Central memory CD8-positive, alpha-beta T cell (primary cell): ENCODE measurements around the gene MRPS12.
"Not testable (repeated sequence)": the region's sequence is repeated elsewhere in the genome, so short reads cannot be mapped to it uniquely, and the experiment has no call there.

ENCODE experiments used
- ATAC-seq: fragments of 150-1000 bp; cut with Tn5 transposase; replicated peaks from 2 replicates; pipeline ENCODE4 v1.10.0; 2022; ENCODE audit warnings: mild to moderate bottlenecking, moderate FRiP score, moderate number of reproducible peaks; ENCODE audit not compliant: poor library complexity, severe bottlenecking; ENCODE audit errors: extremely low read depth
- DNase-seq, 2 donors: peaks; one replicate each; pipeline ENCODE4 v3.0.0; 2021; ENCODE audit warnings: low spot score in 2 of 2
- H3K27ac Mint-ChIP-seq: one replicate; pipeline ENCODE4 v1.8.0; 2022; ENCODE audit warnings: low read depth, mild to moderate bottlenecking, moderate library complexity, mixed read lengths
- H3K27me3 Mint-ChIP-seq: one replicate; pipeline ENCODE4 v1.8.0; 2022; ENCODE audit warnings: mixed read lengths
- H3K36me3 Mint-ChIP-seq: one replicate; pipeline ENCODE4 v1.8.0; 2022; ENCODE audit warnings: mild to moderate bottlenecking, moderate library complexity, mixed read lengths; ENCODE audit not compliant: insufficient read depth
- H3K4me1 Mint-ChIP-seq: one replicate; pipeline ENCODE4 v1.8.0; 2022; ENCODE audit warnings: mixed read lengths
- H3K4me3 Mint-ChIP-seq: one replicate; pipeline ENCODE4 v1.8.0; 2022; ENCODE audit warnings: mild to moderate bottlenecking, moderate library complexity, mixed read lengths
- H3K9me3 Mint-ChIP-seq: one replicate; pipeline ENCODE4 v1.8.0; 2022; ENCODE audit warnings: mixed read lengths

MRPS12 gene

GRCh38 chr19:38949580-38950367 lies 19.0 kb downstream of the MRPS12 start:
- DNase-seq (peak; percentile 47 to 51), ATAC-seq (peak; percentile 81)
- Mint-ChIP-seq H3K9me3 (no peaks in the 10 kb centered on the region), H3K27ac (no peak overlapping the region), H3K4me1 (peaks cover 13% of the 10 kb centered on the region), H3K27me3 (peaks cover 24% of the 10 kb centered on the region), H3K36me3 (peaks cover 2% of the 10 kb centered on the region), H3K4me3 (peak overlapping the region; percentile 63)

- Mint-ChIP-seq H3K27ac (no peak overlapping the region), H3K4me3 (no peak overlapping the region), H3K4me1 (peaks cover 13% of the 10 kb centered on the region), H3K36me3 (peaks cover 2% of the 10 kb centered on the region), H3K27me3 (peaks cover 24% of the 10 kb centered on the region), H3K9me3 (no peaks in the 10 kb centered on the region)
- ATAC-seq = no peak
- DNase-seq = no peak
Observed at GRCh38 chr19:38951187-38951586, 20.4 kb downstream of the MRPS12 start.

- DNase-seq (no peak), ATAC-seq (no peak)
- peaks cover 2% of the 10 kb centered on the region for H3K36me3 Mint-ChIP-seq
- peaks cover 13% of the 10 kb centered on the region for H3K4me1 Mint-ChIP-seq
- peaks cover 24% of the 10 kb centered on the region for H3K27me3 Mint-ChIP-seq
- H3K27ac Mint-ChIP-seq = no peak overlapping the region
- no peak overlapping the region for H3K4me3 Mint-ChIP-seq
- no peaks in the 10 kb centered on the region for H3K9me3 Mint-ChIP-seq
Observed at GRCh38 chr19:38952395-38953165, 21.8 kb downstream of the MRPS12 start.

GRCh38 chr19:38953677-38954076 lies 22.9 kb downstream of the MRPS12 start:
- Mint-ChIP-seq H3K27ac (no peak overlapping the region), H3K4me1 (peaks cover 13% of the 10 kb centered on the region), H3K9me3 (no peaks in the 10 kb centered on the region), H3K27me3 (peaks cover 24% of the 10 kb centered on the region), H3K4me3 (no peak overlapping the region), H3K36me3 (peaks cover 2% of the 10 kb centered on the region)
- no peak for ATAC-seq
- no peak for DNase-seq

GRCh38 chr19:38956264-38956663 lies 25.5 kb downstream of the MRPS12 start:
- Mint-ChIP-seq H3K4me3 (no peak overlapping the region), H3K36me3 (peaks cover 2% of the 10 kb centered on the region), H3K4me1 (peaks cover 6% of the 10 kb centered on the region), H3K9me3 (no peaks in the 10 kb centered on the region), H3K27me3 (peaks cover 24% of the 10 kb centered on the region), H3K27ac (no peak overlapping the region)
- no peak for DNase-seq
- no peak for ATAC-seq

GRCh38 chr19:38958301-38958700 lies 27.6 kb downstream of the MRPS12 start:
- DNase-seq (no peak), ATAC-seq (no peak)
- Mint-ChIP-seq H3K4me1 (peaks cover 8% of the 10 kb centered on the region), H3K27ac (no peak overlapping the region), H3K9me3 (no peaks in the 10 kb centered on the region), H3K27me3 (peaks cover 10% of the 10 kb centered on the region), H3K4me3 (no peak overlapping the region), H3K36me3 (peaks cover 2% of the 10 kb centered on the region)

- DNase-seq (no peak), ATAC-seq (no peak)
- Mint-ChIP-seq H3K4me1 (peaks cover 8% of the 10 kb centered on the region), H3K4me3 (no peak overlapping the region), H3K27ac (no peak overlapping the region), H3K36me3 (no peaks in the 10 kb centered on the region), H3K27me3 (no peaks in the 10 kb centered on the region), H3K9me3 (no peaks in the 10 kb centered on the region)
Observed at GRCh38 chr19:38959618-38960017, 28.9 kb downstream of the MRPS12 start.

GRCh38 chr19:38964738-38965137 lies 34.0 kb downstream of the MRPS12 start:
- no peaks in the 10 kb centered on the region for H3K36me3 Mint-ChIP-seq

GRCh38 chr19:38966149-38966548 lies 35.4 kb downstream of the MRPS12 start:
- not testable (repeated sequence) for H3K27ac Mint-ChIP-seq, ATAC-seq, DNase-seq, H3K27me3 Mint-ChIP-seq, H3K36me3 Mint-ChIP-seq, H3K9me3 Mint-ChIP-seq, H3K4me1 Mint-ChIP-seq, H3K4me3 Mint-ChIP-seq

More at GRCh38 chr19:38964738-38965137, 34.0 kb downstream of the MRPS12 start:
- H3K27ac Mint-ChIP-seq = no peak overlapping the region
- ATAC-seq (no peak), DNase-seq (no peak)
- H3K27me3 Mint-ChIP-seq = no peaks in the 10 kb centered on the region
- H3K4me3 Mint-ChIP-seq = no peak overlapping the region
- H3K4me1 Mint-ChIP-seq = peaks cover 8% of the 10 kb centered on the region
- no peaks in the 10 kb centered on the region for H3K9me3 Mint-ChIP-seq

- no peak for DNase-seq
- H3K9me3 Mint-ChIP-seq = no peaks in the 10 kb centered on the region
- H3K4me1 Mint-ChIP-seq = peaks cover 2% of the 10 kb centered on the region
- no peak overlapping the region for H3K27ac Mint-ChIP-seq
- H3K4me3 Mint-ChIP-seq = no peak overlapping the region
- peaks cover 1% of the 10 kb centered on the region for H3K36me3 Mint-ChIP-seq
- H3K27me3 Mint-ChIP-seq = peaks cover 19% of the 10 kb centered on the region
- no peak for ATAC-seq
Observed at GRCh38 chr19:38970664-38971532, 40.2 kb downstream of the MRPS12 start.

GRCh38 chr19:38971672-38972071 lies 40.9 kb downstream of the MRPS12 start:
- DNase-seq (no peak), ATAC-seq (no peak)
- H3K9me3 Mint-ChIP-seq = no peaks in the 10 kb centered on the region
- H3K27me3 Mint-ChIP-seq = peaks cover 26% of the 10 kb centered on the region
- H3K36me3 Mint-ChIP-seq = peaks cover 4% of the 10 kb centered on the region
- H3K4me1 Mint-ChIP-seq = peaks cover 5% of the 10 kb centered on the region
- H3K27ac Mint-ChIP-seq = no peak overlapping the region
- H3K4me3 Mint-ChIP-seq = no peak overlapping the region

GRCh38 chr19:38974624-38975213 lies 44.0 kb downstream of the MRPS12 start:
- no peak for ATAC-seq
- peak overlapping the region; percentile 66 for H3K4me3 Mint-ChIP-seq
- no peak for DNase-seq
- no peaks in the 10 kb centered on the region for H3K9me3 Mint-ChIP-seq
- peak overlapping the region; percentile 53 for H3K27ac Mint-ChIP-seq
- peaks cover 5% of the 10 kb centered on the region for H3K4me1 Mint-ChIP-seq
- peaks cover 4% of the 10 kb centered on the region for H3K36me3 Mint-ChIP-seq
- peaks cover 37% of the 10 kb centered on the region for H3K27me3 Mint-ChIP-seq
